ENCODE data around the gene ANKFY1.
A peak's percentile ranks its signal among the peaks of the same experiment; 100 is the strongest.
"Not testable (repeated sequence)": the region's sequence is repeated elsewhere in the genome, so short reads cannot be mapped to it uniquely, and the experiment has no call there.

Gene ANKFY1

DNA sequence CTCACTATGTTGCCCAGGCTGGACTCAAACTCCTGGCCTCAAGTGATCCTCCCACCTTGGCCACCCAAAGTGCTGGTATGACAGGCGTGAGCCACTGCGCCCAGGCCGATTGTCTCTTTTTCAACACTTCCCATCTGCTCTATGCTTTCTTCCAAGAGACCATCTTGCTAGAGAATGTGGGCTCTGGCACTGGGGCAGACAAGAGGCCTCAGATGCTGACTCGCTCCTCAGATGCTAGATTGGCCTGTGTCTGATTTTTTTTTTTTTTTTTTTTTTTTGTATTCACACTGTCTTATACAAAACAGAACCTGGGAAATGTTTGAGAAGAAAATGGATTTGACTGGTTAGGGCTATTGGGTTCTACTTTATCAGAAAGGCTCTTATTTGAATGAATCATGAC lies 62.6 kb downstream of the ANKFY1 start:
- Histone ChIP-seq H3K36me3 (ENCODE audit: control insufficient read depth, insufficient read depth, low read length) (peaks cover 22% of the 10 kb centered on the region), H3K27me3 (replicated peaks; ENCODE audit: control insufficient read depth, insufficient read depth, low read length, poor library complexity, severe bottlenecking) (no peaks in the 10 kb centered on the region)

DNA sequence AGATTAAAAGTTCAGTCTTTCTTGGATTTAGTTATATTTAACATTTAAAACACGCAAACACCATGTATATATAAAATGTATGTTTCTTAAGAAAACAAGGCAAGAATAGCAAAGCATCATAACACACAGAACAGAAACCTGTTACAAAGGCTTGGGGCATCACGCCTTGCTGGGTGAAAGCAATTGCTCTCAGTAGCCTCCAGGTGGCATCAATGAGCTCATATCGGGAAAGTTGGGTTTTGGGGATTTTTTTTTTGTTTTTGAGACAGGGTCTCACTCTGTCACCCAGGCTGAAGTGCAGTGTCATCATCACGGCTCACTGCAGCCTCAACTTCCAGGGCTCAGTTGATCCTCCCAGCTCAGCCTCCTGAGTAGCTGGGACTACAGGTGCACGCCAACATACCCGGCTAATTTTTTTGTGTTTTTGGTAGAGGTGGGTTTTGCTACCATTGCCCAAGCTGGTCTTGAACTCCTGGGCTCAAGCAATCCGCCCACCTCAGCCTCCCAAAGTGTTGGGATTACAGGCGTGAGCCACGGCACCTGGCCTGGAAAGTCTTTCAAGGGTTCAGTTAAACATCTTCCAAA lies 63.9 kb downstream of the ANKFY1 start:
- H3K36me3 ChIP-seq (ENCODE audit: control insufficient read depth, insufficient read depth, low read length) = peaks cover 27% of the 10 kb centered on the region
- no peak overlapping the region for H3K4me3 ChIP-seq (ENCODE audit: insufficient read depth, low read depth, low read length, poor library complexity, severe bottlenecking)
- no peaks in the 10 kb centered on the region for H3K4me1 ChIP-seq (ENCODE audit: control insufficient read depth, insufficient read depth, low read length, poor library complexity, severe bottlenecking)
- no peaks in the 10 kb centered on the region for H3K27me3 ChIP-seq (replicated peaks; ENCODE audit: control insufficient read depth, insufficient read depth, low read length, poor library complexity, severe bottlenecking)
- no peak overlapping the region for H3K27ac ChIP-seq (ENCODE audit: insufficient read depth, low read length, poor library complexity, severe bottlenecking)
- peak in 1 of 3 donors; percentile 14 for DNase-seq
- H3K9me3 ChIP-seq (ENCODE audit: control insufficient read depth, low read length) = no peaks in the 10 kb centered on the region

More for the DNA sequence above, 62.6 kb downstream of the ANKFY1 start:
- H3K27ac ChIP-seq (ENCODE audit: insufficient read depth, low read length, poor library complexity, severe bottlenecking) = no peak overlapping the region
- H3K4me3 ChIP-seq (ENCODE audit: insufficient read depth, low read depth, low read length, poor library complexity, severe bottlenecking) = no peak overlapping the region
- no peak for DNase-seq
- H3K4me1 ChIP-seq (ENCODE audit: control insufficient read depth, insufficient read depth, low read length, poor library complexity, severe bottlenecking) = no peaks in the 10 kb centered on the region
- no peaks in the 10 kb centered on the region for H3K9me3 ChIP-seq (ENCODE audit: control insufficient read depth, low read length)

DNA sequence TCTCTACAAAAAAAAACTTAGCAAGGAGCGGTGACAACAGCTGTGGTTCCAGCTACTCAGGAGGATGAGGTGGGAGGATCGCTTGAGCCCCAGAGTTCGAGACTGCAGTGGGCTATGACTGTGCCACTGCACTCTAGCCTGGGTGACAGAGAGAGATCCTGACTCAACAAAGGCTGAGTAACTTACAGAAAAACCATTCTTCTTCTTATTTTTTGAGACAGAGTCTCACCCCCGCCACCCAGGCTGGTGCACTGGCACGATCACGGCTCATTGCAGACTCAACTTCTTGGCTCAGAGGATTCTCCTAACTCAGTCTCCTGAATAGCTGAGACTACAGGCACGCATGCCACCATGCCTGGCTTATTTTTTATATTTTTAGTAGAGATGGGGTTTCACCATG lies 64.8 kb downstream of the ANKFY1 start:
- Histone ChIP-seq H3K36me3 (ENCODE audit: control insufficient read depth, insufficient read depth, low read length) (peaks cover 31% of the 10 kb centered on the region), H3K9me3 (ENCODE audit: control insufficient read depth, low read length) (no peaks in the 10 kb centered on the region), H3K4me1 (ENCODE audit: control insufficient read depth, insufficient read depth, low read length, poor library complexity, severe bottlenecking) (no peaks in the 10 kb centered on the region), H3K27ac (ENCODE audit: insufficient read depth, low read length, poor library complexity, severe bottlenecking) (no peak overlapping the region), H3K27me3 (replicated peaks; ENCODE audit: control insufficient read depth, insufficient read depth, low read length, poor library complexity, severe bottlenecking) (no peaks in the 10 kb centered on the region), H3K4me3 (ENCODE audit: insufficient read depth, low read depth, low read length, poor library complexity, severe bottlenecking) (no peak overlapping the region)
- no peak for DNase-seq

DNA sequence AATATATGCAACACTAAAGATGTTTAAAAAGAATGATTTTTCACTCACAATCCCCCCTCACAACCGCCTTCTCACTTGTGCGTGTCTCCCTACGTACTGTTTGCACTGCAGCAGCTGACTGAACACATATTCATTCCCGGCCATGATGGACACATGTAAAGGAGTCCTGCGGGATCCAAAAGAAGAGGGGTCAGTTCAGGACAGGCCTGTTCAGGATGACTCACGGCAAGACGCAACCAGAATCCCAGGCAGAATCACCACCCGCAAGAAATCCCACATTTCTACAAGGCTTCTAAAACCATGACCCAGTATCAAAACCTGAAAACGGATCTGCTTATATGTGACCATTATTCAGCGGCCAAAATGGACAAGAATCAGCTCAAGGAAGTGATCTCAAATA lies 68.5 kb downstream of the ANKFY1 start:
- Histone ChIP-seq H3K36me3 (ENCODE audit: control insufficient read depth, insufficient read depth, low read length) (peaks cover 29% of the 10 kb centered on the region), H3K9me3 (ENCODE audit: control insufficient read depth, low read length) (no peaks in the 10 kb centered on the region), H3K4me1 (ENCODE audit: control insufficient read depth, insufficient read depth, low read length, poor library complexity, severe bottlenecking) (no peaks in the 10 kb centered on the region), H3K27ac (ENCODE audit: insufficient read depth, low read length, poor library complexity, severe bottlenecking) (no peak overlapping the region), H3K27me3 (replicated peaks; ENCODE audit: control insufficient read depth, insufficient read depth, low read length, poor library complexity, severe bottlenecking) (no peaks in the 10 kb centered on the region), H3K4me3 (ENCODE audit: insufficient read depth, low read depth, low read length, poor library complexity, severe bottlenecking) (no peak overlapping the region)
- DNase-seq = no peak

DNA sequence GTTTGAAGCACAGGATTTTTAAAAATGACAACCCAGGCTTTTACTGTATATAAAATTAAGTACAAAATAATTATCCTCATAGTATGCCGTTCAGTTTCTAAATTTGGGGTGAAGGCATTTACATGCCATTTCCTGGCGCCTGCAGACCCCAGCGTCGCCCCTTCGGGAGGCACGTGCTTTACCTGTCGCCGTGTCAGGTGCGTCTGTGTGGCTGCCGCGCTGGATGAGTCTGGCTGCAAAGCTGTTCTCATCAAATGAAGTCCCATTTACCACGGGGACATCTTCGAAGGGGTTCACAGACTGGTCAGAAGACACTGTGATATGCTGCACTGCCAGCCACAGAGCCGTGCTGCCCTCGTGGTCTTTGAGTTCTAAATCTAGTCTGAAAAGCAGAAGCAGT lies 69.0 kb downstream of the ANKFY1 start:
- Histone ChIP-seq H3K9me3 (ENCODE audit: control insufficient read depth, low read length) (no peaks in the 10 kb centered on the region), H3K4me1 (ENCODE audit: control insufficient read depth, insufficient read depth, low read length, poor library complexity, severe bottlenecking) (no peaks in the 10 kb centered on the region), H3K27me3 (replicated peaks; ENCODE audit: control insufficient read depth, insufficient read depth, low read length, poor library complexity, severe bottlenecking) (no peaks in the 10 kb centered on the region), H3K36me3 (ENCODE audit: control insufficient read depth, insufficient read depth, low read length) (peaks cover 29% of the 10 kb centered on the region), H3K4me3 (ENCODE audit: insufficient read depth, low read depth, low read length, poor library complexity, severe bottlenecking) (no peak overlapping the region), H3K27ac (ENCODE audit: insufficient read depth, low read length, poor library complexity, severe bottlenecking) (no peak overlapping the region)
- no peak for DNase-seq

DNA sequence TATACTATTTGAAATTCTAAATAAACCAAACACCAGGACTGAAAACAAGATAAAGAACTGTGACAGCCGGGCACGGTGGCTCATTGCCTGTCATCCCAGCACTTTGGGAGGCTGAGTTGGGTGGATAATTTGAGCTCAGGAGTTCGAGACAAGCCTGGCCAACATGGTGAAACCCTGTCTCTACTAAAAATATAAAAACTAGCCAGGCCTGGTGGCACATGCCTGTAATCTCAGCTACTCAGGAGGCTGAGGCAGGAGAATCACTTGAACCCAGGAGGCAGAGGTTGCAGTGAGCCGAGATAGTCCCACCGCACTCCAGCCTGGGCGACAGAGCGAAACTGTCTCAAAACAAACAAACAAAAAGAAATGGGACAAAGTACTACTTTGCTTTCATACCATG lies 73.0 kb downstream of the ANKFY1 start:
- not testable (repeated sequence) for H3K4me3 ChIP-seq (ENCODE audit: insufficient read depth, low read depth, low read length, poor library complexity, severe bottlenecking); H3K4me1 ChIP-seq (ENCODE audit: control insufficient read depth, insufficient read depth, low read length, poor library complexity, severe bottlenecking); DNase-seq; H3K9me3 ChIP-seq (ENCODE audit: control insufficient read depth, low read length); H3K27me3 ChIP-seq (replicated peaks; ENCODE audit: control insufficient read depth, insufficient read depth, low read length, poor library complexity, severe bottlenecking); H3K27ac ChIP-seq (ENCODE audit: insufficient read depth, low read length, poor library complexity, severe bottlenecking)
- peaks cover 37% of the 10 kb centered on the region for H3K36me3 ChIP-seq (ENCODE audit: control insufficient read depth, insufficient read depth, low read length)

DNA sequence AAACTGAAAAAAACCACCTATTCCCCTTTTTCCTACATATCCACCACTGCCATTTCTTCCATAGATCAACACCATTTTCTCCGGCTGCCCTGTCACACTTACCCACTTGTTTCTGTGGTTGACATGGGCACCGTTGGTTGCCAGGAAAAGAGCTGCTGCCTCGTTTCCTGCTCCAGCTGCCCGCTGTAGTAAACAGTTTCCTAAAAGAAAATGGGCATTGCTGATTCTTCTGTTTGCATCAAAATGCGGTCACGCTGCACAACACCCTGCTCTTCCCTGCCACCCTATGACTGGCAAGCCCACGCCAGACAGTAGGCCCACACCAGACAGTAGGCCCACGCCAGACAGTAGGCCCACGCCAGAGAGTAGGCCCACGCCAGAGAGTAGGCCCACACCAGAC lies 74.5 kb downstream of the ANKFY1 start:
- Histone ChIP-seq H3K27ac (ENCODE audit: insufficient read depth, low read length, poor library complexity, severe bottlenecking) (peak overlapping the region; percentile 32), H3K4me1 (ENCODE audit: control insufficient read depth, insufficient read depth, low read length, poor library complexity, severe bottlenecking) (peaks cover 9% of the 10 kb centered on the region), H3K27me3 (replicated peaks; ENCODE audit: control insufficient read depth, insufficient read depth, low read length, poor library complexity, severe bottlenecking) (no peaks in the 10 kb centered on the region), H3K4me3 (ENCODE audit: insufficient read depth, low read depth, low read length, poor library complexity, severe bottlenecking) (no peak overlapping the region), H3K9me3 (ENCODE audit: control insufficient read depth, low read length) (no peaks in the 10 kb centered on the region), H3K36me3 (ENCODE audit: control insufficient read depth, insufficient read depth, low read length) (peaks cover 33% of the 10 kb centered on the region)
- no peak for DNase-seq

DNA sequence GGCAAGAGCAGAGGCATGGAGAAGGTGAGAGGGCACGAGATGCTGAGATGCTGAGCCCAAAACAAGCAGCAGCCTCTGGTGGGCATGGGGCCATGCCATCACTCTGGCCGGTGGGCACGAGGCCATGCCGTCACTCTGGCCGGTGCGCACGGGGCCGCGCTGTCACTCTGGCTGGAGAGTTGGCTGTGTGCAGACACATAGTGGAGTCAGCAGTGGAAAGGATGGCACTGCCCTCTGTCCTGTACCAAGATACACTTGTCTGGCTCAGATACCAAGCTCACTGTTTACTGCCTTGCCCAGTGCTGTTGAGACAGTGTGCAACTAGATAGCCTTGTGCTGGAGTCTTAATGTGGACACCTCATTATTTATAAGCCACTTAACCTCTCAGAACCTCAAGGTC lies 75.7 kb downstream of the ANKFY1 start:
- peaks cover 9% of the 10 kb centered on the region for H3K4me1 ChIP-seq (ENCODE audit: control insufficient read depth, insufficient read depth, low read length, poor library complexity, severe bottlenecking)
- no peaks in the 10 kb centered on the region for H3K9me3 ChIP-seq (ENCODE audit: control insufficient read depth, low read length)
- peaks cover 44% of the 10 kb centered on the region for H3K36me3 ChIP-seq (ENCODE audit: control insufficient read depth, insufficient read depth, low read length)
- no peaks in the 10 kb centered on the region for H3K27me3 ChIP-seq (replicated peaks; ENCODE audit: control insufficient read depth, insufficient read depth, low read length, poor library complexity, severe bottlenecking)
- no peak overlapping the region for H3K27ac ChIP-seq (ENCODE audit: insufficient read depth, low read length, poor library complexity, severe bottlenecking)
- DNase-seq = no peak
- no peak overlapping the region for H3K4me3 ChIP-seq (ENCODE audit: insufficient read depth, low read depth, low read length, poor library complexity, severe bottlenecking)

DNA sequence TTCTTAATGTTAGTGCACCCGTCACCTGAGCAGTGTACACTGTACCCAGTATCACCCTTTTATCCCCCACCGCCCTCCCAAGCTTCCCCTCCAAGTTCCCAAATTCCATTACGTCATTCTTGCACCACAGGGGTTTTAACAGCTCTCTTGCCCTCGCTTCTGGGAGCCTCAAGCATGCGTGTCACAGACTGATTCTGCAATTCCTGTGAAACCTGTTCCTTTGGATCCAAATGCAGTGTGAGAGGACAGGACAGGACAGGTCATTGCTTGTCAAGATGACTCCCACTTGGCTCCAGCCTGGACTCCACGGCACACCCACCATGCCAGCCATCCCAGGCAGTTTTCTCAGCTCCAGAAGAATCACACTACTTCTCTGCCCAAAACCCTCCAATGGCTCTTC lies 76.7 kb downstream of the ANKFY1 start:
- H3K27me3 ChIP-seq (replicated peaks; ENCODE audit: control insufficient read depth, insufficient read depth, low read length, poor library complexity, severe bottlenecking) = no peaks in the 10 kb centered on the region
- H3K4me1 ChIP-seq (ENCODE audit: control insufficient read depth, insufficient read depth, low read length, poor library complexity, severe bottlenecking) = peaks cover 9% of the 10 kb centered on the region
- no peaks in the 10 kb centered on the region for H3K9me3 ChIP-seq (ENCODE audit: control insufficient read depth, low read length)
- no peak for DNase-seq
- H3K27ac ChIP-seq (ENCODE audit: insufficient read depth, low read length, poor library complexity, severe bottlenecking) = no peak overlapping the region
- H3K4me3 ChIP-seq (ENCODE audit: insufficient read depth, low read depth, low read length, poor library complexity, severe bottlenecking) = no peak overlapping the region
- peaks cover 54% of the 10 kb centered on the region for H3K36me3 ChIP-seq (ENCODE audit: control insufficient read depth, insufficient read depth, low read length)

DNA sequence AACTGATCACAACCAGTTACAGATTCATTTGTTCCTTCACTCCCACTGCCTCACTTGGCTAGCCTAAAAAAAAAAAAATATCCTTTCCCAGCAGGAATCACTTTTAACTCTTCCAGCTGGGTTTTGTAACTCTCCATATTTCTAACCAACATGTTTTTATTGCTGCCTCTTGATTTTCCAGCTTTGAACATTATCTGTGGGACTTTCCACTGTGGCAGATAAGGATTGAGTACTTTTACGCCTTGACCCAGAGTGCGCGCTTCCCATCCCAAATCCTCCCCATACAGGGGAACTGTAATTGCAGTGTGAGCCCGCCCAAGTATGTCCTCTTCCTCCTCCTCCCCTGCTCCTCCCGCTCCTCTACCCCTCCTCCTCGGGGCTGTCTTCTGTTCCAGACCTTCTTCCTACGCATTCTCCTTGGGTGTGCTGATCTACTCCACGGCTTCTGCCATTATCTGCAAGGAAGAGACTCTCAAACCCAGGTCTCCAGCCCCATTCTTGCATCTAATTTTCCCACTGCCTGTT lies 77.4 kb downstream of the ANKFY1 start:
- Histone ChIP-seq H3K36me3 (ENCODE audit: control insufficient read depth, insufficient read depth, low read length) (peaks cover 59% of the 10 kb centered on the region), H3K9me3 (ENCODE audit: control insufficient read depth, low read length) (no peaks in the 10 kb centered on the region), H3K27me3 (replicated peaks; ENCODE audit: control insufficient read depth, insufficient read depth, low read length, poor library complexity, severe bottlenecking) (no peaks in the 10 kb centered on the region), H3K27ac (ENCODE audit: insufficient read depth, low read length, poor library complexity, severe bottlenecking) (no peak overlapping the region), H3K4me1 (ENCODE audit: control insufficient read depth, insufficient read depth, low read length, poor library complexity, severe bottlenecking) (peaks cover 9% of the 10 kb centered on the region), H3K4me3 (ENCODE audit: insufficient read depth, low read depth, low read length, poor library complexity, severe bottlenecking) (no peak overlapping the region)
- no peak for DNase-seq
